HepG2 (cell line): ENCODE measurements around the gene NRBP1. TPM values are rescaled to one million over a fixed set of nuclear protein-coding genes. Genes with fewer than 3 reads are reported as not detected.

Experiments used
- ATF4 ChIP-seq, 2 experiments: fragments of 450-650 bp in 1 of 2; sonication (generic) in 1 of 2; formaldehyde crosslinking; IDR thresholded peaks; 2 replicates each; pipeline versions ENCODE4 v1.5.0 to v1.8.0; 2020 to 2022; ENCODE audit warnings: mild to moderate bottlenecking in 1 of 2, missing genetic modification reagents in 1 of 2
- KAT2B ChIP-seq: fragments of 150-350 bp; IDR thresholded peaks from 2 replicates; pipeline ENCODE4 v1.6.1; 2014; ENCODE audit warnings: low read depth, low read length, borderline replicate concordance
- NCOR1 ChIP-seq: fragments of 200-600 bp; sonication (generic); IDR thresholded peaks from 2 replicates; pipeline ENCODE4 v1.7.0; 2017; ENCODE audit warnings: antibody characterized with exemption, low read length, borderline replicate concordance
- NFKBIZ ChIP-seq: IDR thresholded peaks from 2 replicates; pipeline ENCODE4 v1.6.1; 2018; ENCODE audit warnings: missing genetic modification reagents, missing compliant biosample characterization
- TAF15 ChIP-seq: fragments of 200-400 bp; formaldehyde crosslinking; IDR thresholded peaks from one replicate; pipeline ENCODE4 v1.6.1; 2018; ENCODE audit warnings: mild to moderate bottlenecking, low read depth, low read length; ENCODE audit not compliant: poor library complexity, severe bottlenecking
- ZBTB38 ChIP-seq: sonication (generic); formaldehyde crosslinking; IDR thresholded peaks from 2 replicates; pipeline ENCODE4 v1.5.1; 2020; ENCODE audit warnings: mild to moderate bottlenecking, missing genetic modification reagents
- ZNF326 ChIP-seq: sonication (generic); formaldehyde crosslinking; IDR thresholded peaks from 2 replicates; pipeline ENCODE4 v1.4.0; 2020; ENCODE audit warnings: missing genetic modification reagents, borderline replicate concordance
- ZNF431 ChIP-seq: sonication (generic); formaldehyde crosslinking; IDR thresholded peaks from 2 replicates; pipeline ENCODE4 v1.9.0; 2022; ENCODE audit warnings: missing genetic modification reagents, low read depth, mild to moderate bottlenecking, borderline replicate concordance
- ZNF577 ChIP-seq: sonication (generic); formaldehyde crosslinking; IDR thresholded peaks from 2 replicates; pipeline ENCODE4 v1.4.0; 2020; ENCODE audit warnings: mild to moderate bottlenecking, low read depth, missing genetic modification reagents, borderline replicate concordance
- ZNF672 ChIP-seq: sonication (generic); formaldehyde crosslinking; IDR thresholded peaks from 2 replicates; pipeline ENCODE4 v1.8.1; 2022; ENCODE audit warnings: missing genetic modification reagents
- polyA plus RNA-seq, 8 experiments: library from polyadenylated mRNA; depleted of rRNA in 3 of 8; stranded (reverse) in 7 of 8; unstranded in 1 of 8; fragments of >200 nt; fragmentation: Illumina TruSeq in 4 of 8; extraction: Trizol in 4 of 8; gene quantifications; 2 replicates each; pipeline versions ENCODE4 v1.2.1 to v1.2.3, GENCODE V29; 2011 to 2016; ENCODE audit warnings: low read depth in 4 of 8, missing spikeins in 1 of 8, mixed read lengths in 1 of 8; ENCODE audit not compliant: insufficient read depth in 1 of 8
- total RNA-seq, 5 experiments: library from RNA; depleted of rRNA; stranded (reverse); fragments of >200 nt; fragmentation: Illumina TruSeq; extraction: Trizol; gene quantifications; 2 replicates each; pipeline ENCODE4 v1.2.3, GENCODE V29; 2016; ENCODE audit warnings: low read depth in 1 of 5
- TF ChIP-seq, protein P1 (sequence below): sonication (generic); formaldehyde crosslinking; IDR thresholded peaks from 2 replicates; pipeline ENCODE4 v1.8.1; 2022; ENCODE audit warnings: low read depth, mild to moderate bottlenecking, missing genetic modification reagents
- TF ChIP-seq, protein P2 (sequence below): sonication (generic); formaldehyde crosslinking; IDR thresholded peaks from 2 replicates; pipeline ENCODE4 v1.8.0; 2022; ENCODE audit warnings: mild to moderate bottlenecking, missing genetic modification reagents, moderate library complexity
- TF ChIP-seq, protein P3 (sequence below): sonication (generic); formaldehyde crosslinking; IDR thresholded peaks from 2 replicates; pipeline ENCODE4 v1.5.0; 2020; ENCODE audit warnings: missing genetic modification reagents
- TF ChIP-seq, protein P4 (sequence below): sonication (generic); formaldehyde crosslinking; conservative IDR thresholded peaks from 2 replicates; pipeline ENCODE4 v1.4.0; 2020; ENCODE audit warnings: missing genetic modification reagents

The NRBP1 gene
- total and polyA plus RNA-seq, 2 of the 13 experiments (the other 11 are each of a cell fraction or from before 2014, with no cell fraction given): 165 to 240 TPM

GRCh38 chr2:27379836-27380625, 48.4 kb upstream of the NRBP1 start (continued):
- TF ChIP-seq ZNF577 (CRISPR knock-in tag): no peak
- TF ChIP-seq, protein P1, sequence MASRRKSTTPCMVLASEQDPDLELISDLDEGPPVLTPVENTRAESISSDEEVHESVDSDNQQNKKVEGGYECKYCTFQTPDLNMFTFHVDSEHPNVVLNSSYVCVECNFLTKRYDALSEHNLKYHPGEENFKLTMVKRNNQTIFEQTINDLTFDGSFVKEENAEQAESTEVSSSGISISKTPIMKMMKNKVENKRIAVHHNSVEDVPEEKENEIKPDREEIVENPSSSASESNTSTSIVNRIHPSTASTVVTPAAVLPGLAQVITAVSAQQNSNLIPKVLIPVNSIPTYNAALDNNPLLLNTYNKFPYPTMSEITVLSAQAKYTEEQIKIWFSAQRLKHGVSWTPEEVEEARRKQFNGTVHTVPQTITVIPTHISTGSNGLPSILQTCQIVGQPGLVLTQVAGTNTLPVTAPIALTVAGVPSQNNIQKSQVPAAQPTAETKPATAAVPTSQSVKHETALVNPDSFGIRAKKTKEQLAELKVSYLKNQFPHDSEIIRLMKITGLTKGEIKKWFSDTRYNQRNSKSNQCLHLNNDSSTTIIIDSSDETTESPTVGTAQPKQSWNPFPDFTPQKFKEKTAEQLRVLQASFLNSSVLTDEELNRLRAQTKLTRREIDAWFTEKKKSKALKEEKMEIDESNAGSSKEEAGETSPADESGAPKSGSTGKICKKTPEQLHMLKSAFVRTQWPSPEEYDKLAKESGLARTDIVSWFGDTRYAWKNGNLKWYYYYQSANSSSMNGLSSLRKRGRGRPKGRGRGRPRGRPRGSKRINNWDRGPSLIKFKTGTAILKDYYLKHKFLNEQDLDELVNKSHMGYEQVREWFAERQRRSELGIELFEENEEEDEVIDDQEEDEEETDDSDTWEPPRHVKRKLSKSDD (CRISPR knock-in tag): peak; percentile 60; the same call in 1 of the 2 replicates
- TF ChIP-seq ZNF672 (CRISPR knock-in tag): no peak
- no peak for TF ChIP-seq NCOR1
- TF ChIP-seq, protein P2, sequence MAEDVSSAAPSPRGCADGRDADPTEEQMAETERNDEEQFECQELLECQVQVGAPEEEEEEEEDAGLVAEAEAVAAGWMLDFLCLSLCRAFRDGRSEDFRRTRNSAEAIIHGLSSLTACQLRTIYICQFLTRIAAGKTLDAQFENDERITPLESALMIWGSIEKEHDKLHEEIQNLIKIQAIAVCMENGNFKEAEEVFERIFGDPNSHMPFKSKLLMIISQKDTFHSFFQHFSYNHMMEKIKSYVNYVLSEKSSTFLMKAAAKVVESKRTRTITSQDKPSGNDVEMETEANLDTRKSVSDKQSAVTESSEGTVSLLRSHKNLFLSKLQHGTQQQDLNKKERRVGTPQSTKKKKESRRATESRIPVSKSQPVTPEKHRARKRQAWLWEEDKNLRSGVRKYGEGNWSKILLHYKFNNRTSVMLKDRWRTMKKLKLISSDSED (CRISPR knock-in tag): no peak
- no peak for TF ChIP-seq KAT2B
- TF ChIP-seq ATF4 (CRISPR knock-in tag; IDR thresholded peaks at IDR 0.05): no peak
- no peak for TF ChIP-seq TAF15
- TF ChIP-seq ZBTB38 (CRISPR knock-in tag): 0 out of 2 replicates have a peak, but pooled peaks have one; percentile 39
- peak; percentile 47; the same call in 1 of the 2 replicates for TF ChIP-seq NFKBIZ (CRISPR knock-in tag)
- no peak for TF ChIP-seq ZNF431 (CRISPR knock-in tag)
- TF ChIP-seq ZNF326 (CRISPR knock-in tag): no peak
- TF ChIP-seq, protein P3, sequence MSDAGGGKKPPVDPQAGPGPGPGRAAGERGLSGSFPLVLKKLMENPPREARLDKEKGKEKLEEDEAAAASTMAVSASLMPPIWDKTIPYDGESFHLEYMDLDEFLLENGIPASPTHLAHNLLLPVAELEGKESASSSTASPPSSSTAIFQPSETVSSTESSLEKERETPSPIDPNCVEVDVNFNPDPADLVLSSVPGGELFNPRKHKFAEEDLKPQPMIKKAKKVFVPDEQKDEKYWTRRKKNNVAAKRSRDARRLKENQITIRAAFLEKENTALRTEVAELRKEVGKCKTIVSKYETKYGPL (CRISPR knock-in tag): no peak
- TF ChIP-seq, protein P4, sequence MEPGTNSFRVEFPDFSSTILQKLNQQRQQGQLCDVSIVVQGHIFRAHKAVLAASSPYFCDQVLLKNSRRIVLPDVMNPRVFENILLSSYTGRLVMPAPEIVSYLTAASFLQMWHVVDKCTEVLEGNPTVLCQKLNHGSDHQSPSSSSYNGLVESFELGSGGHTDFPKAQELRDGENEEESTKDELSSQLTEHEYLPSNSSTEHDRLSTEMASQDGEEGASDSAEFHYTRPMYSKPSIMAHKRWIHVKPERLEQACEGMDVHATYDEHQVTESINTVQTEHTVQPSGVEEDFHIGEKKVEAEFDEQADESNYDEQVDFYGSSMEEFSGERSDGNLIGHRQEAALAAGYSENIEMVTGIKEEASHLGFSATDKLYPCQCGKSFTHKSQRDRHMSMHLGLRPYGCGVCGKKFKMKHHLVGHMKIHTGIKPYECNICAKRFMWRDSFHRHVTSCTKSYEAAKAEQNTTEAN (CRISPR knock-in tag): no peak
